ENCODE data around the gene SLC6A20. TPM values are rescaled to one million over a fixed set of nuclear protein-coding genes. Genes with fewer than 3 reads are reported as not detected.
"Not testable (repeated sequence)": the region's sequence is repeated elsewhere in the genome, so short reads cannot be mapped to it uniquely, and the experiment has no call there.

SLC6A20 gene
- total RNA-seq, 1 donor from 2014 or later, result 22.7 TPM

DNA sequence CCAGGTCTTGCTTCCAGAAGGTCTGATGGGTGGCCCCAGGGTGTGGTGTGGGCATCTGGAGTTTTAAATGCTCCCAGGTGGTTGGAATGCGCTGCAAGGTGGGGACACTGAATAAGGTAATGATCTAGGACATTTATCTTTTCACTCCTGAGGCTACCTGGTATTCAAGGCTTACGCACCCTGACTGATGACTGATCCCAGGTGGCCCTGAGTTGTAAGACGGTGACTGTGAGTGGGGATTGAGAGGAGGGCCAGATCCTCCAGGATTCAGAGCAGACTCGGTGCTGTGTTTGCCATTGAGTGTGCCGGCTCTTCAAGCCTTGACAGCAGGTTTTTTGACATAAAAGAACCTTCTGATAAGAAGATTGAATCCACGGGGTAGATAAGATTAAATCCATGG is 40.3 kb downstream of the SLC6A20 start:
- no peak for ATAC-seq
- H3K27me3 ChIP-seq, result no peaks in the 10 kb centered on the region
- TF ChIP-seq, protein P1, sequence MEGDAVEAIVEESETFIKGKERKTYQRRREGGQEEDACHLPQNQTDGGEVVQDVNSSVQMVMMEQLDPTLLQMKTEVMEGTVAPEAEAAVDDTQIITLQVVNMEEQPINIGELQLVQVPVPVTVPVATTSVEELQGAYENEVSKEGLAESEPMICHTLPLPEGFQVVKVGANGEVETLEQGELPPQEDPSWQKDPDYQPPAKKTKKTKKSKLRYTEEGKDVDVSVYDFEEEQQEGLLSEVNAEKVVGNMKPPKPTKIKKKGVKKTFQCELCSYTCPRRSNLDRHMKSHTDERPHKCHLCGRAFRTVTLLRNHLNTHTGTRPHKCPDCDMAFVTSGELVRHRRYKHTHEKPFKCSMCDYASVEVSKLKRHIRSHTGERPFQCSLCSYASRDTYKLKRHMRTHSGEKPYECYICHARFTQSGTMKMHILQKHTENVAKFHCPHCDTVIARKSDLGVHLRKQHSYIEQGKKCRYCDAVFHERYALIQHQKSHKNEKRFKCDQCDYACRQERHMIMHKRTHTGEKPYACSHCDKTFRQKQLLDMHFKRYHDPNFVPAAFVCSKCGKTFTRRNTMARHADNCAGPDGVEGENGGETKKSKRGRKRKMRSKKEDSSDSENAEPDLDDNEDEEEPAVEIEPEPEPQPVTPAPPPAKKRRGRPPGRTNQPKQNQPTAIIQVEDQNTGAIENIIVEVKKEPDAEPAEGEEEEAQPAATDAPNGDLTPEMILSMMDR (IDR thresholded peaks at IDR 0.05), result no peak

DNA sequence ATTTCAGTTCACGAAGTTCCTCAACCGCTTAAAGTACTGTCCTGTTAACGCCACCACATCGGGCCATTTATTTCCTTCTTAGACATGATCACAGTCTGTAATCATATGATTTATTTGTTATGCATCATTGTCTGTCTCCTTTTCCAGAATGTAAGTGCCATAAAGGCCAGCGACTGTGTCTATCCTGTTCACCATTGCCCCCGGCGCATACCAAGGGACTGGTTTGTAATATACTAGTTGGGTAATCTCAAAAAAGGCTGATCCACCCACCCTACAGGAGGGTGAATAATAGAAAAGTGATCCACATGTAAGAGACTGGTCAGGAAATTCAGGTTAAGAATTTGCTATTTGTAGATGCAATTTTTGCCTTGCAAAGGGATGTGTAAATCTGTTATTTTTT is 41.9 kb downstream of the SLC6A20 start:
- ATAC-seq, result no peak
- DNase-seq, result no peak
- H3K4me1 ChIP-seq, result no peaks in the 10 kb centered on the region
- intact Hi-C loops (cut with DNase I), result no loop called here
- no peaks in the 10 kb centered on the region for H3K27me3 ChIP-seq
- no peaks in the 10 kb centered on the region for H3K9me3 ChIP-seq
- no peak overlapping the region for H3K27ac ChIP-seq
- TF ChIP-seq, protein P1 (IDR thresholded peaks at IDR 0.05), result no peak
- no peaks in the 10 kb centered on the region for H3K36me3 ChIP-seq
- H3K4me3 ChIP-seq, result no peak overlapping the region

More for the DNA sequence above, 40.3 kb downstream of the SLC6A20 start:
- no peak overlapping the region for H3K4me3 ChIP-seq
- H3K36me3 ChIP-seq, result no peaks in the 10 kb centered on the region
- intact Hi-C loops (cut with DNase I), result no loop called here
- no peak for DNase-seq
- H3K9me3 ChIP-seq, result no peaks in the 10 kb centered on the region
- no peaks in the 10 kb centered on the region for H3K4me1 ChIP-seq
- H3K27ac ChIP-seq, result no peak overlapping the region

DNA sequence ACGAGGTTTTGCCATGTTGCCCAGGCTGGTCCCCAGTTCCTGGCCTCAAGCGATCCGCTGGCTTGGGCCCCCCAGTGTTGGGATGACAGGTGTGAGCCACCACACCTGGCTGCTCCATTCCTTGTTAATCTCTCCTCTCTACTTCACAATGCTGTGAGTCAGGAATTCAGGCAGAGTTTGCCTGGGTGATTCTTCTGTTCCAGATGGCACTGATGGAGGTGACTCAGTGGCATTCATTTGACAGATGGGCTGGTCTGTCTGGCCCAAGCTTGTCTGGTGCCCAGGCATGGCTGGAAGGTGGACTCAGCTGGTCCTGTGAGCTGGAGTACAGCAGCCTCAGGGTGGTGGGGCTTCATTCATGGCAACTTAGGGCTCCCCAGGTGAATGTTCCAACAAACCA is 43.2 kb downstream of the SLC6A20 start:
- intact Hi-C loops (cut with DNase I), result no loop called here
- Histone ChIP-seq H3K4me3 (no peak overlapping the region), H3K27me3 (no peaks in the 10 kb centered on the region), H3K27ac (no peak overlapping the region), H3K4me1 (no peaks in the 10 kb centered on the region), H3K36me3 (peaks cover under 1% of the 10 kb centered on the region), H3K9me3 (no peaks in the 10 kb centered on the region)
- no peak for ATAC-seq
- TF ChIP-seq, protein P1 (IDR thresholded peaks at IDR 0.05), result no peak
- no peak for DNase-seq

DNA sequence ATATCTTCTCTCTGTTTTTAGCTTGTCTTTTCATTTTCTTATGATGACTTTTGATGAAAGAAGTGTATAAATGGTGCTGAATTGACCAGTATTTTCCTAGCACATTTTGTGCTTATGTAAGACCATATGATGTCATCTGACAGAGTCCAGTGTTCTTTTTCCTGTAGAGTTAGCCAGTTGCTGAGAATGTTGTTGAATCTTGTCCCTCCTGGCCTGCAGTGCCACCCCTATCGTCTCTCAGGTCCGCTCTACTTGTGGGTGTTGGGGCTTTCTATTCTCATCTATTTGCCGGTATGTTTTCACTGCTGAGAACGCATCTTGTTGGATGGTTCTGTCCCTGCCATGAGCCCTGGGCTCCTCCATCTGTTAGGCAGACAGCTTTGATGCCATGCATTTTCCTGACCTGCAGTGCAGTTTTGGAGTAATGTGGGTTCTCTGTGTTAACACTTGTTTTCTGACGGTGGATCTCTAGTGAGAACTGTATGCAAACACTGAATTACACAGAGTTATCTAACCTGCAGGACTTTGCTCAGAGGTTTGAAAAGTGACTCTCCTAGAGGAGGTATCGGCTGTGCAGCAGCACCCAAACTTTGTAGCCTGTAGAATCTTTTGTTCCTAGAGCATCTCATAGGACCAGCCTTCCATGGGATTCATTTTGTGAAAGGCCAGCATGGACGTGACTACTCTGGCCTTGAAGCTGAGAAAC is 44.6 kb downstream of the SLC6A20 start:
- no peak overlapping the region for H3K27ac ChIP-seq
- no peak overlapping the region for H3K4me3 ChIP-seq
- H3K9me3 ChIP-seq, result no peaks in the 10 kb centered on the region
- intact Hi-C loops (cut with DNase I), result no loop called here
- H3K27me3 ChIP-seq, result no peaks in the 10 kb centered on the region
- DNase-seq (no peak), ATAC-seq (no peak)
- H3K4me1 ChIP-seq, result no peaks in the 10 kb centered on the region
- TF ChIP-seq, protein P1 (IDR thresholded peaks at IDR 0.05), result no peak
- peaks cover 5% of the 10 kb centered on the region for H3K36me3 ChIP-seq

DNA sequence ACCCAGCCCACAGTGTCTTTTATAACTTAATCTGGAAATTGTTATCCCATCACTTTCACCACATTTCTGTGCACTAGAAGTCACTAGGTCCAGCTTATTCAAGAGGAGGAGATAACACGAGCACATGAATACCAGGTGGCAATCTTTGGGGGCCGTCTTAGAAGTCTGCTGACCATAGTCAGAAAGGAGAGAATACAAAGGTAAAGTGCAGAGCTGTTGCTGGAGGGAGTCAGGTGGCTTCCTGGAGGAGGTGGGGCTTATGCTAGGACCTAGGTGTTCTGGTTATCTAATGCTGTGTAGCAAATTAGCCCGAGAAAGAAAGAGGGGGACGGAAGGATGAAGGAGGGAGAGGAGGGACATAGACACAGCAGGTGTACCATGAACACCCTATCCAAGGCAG is 46.5 kb downstream of the SLC6A20 start:
- Histone ChIP-seq H3K4me3 (no peak overlapping the region), H3K27me3 (no peaks in the 10 kb centered on the region), H3K4me1 (no peaks in the 10 kb centered on the region), H3K9me3 (no peaks in the 10 kb centered on the region), H3K36me3 (peaks cover 22% of the 10 kb centered on the region), H3K27ac (no peak overlapping the region)
- intact Hi-C loops (cut with DNase I), result no loop called here
- TF ChIP-seq, protein P1 (IDR thresholded peaks at IDR 0.05), result no peak
- DNase-seq (no peak), ATAC-seq (no peak)

DNA sequence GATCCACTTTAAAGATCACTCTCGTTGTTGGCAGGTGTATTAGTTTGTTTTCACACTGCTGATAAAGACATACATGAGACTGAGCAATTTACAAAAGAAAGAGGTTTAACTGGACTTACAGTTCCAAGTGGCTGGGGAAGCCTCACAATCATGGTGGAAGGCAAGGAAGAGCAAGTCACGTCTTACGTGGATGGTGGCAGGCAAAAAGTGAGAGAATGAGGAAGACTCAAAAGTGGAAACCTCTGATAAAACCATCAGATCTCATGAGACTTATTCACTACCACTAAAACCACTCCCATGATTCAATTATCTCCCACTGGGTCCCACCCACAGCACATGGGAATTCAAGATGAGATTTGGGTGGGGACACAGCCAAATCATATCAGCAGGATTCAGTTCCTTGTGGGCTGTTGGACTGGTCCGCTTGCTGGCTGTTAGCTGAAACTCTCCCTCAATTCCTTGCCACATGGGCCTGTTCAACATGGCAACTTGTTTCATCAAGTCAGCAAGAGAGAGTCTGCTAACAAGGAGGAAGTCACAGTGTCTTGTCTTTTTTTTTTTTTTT is 47.2 kb downstream of the SLC6A20 start:
- H3K9me3 ChIP-seq; H3K4me3 ChIP-seq; H3K27me3 ChIP-seq; H3K4me1 ChIP-seq; intact Hi-C loops (cut with DNase I); ATAC-seq; H3K27ac ChIP-seq; DNase-seq: not testable (repeated sequence)
- peaks cover 22% of the 10 kb centered on the region for H3K36me3 ChIP-seq

Data from upper lobe of right lung (tissue), 1 donor.